ENCODE data around the gene PRR20G.

The PRR20G gene

GRCh38 chr3:127326341-127326740, 38.5 kb upstream of the PRR20G start:
- no peaks in the 10 kb centered on the region for H3K9me2 ChIP-seq (replicated peaks; ENCODE audit: control insufficient read depth, low read length)
- H3K36me3 ChIP-seq (ENCODE audit: control insufficient read depth, low read length): no peaks in the 10 kb centered on the region
- H3K27ac ChIP-seq (ENCODE audit: low read depth, low read length): no peak overlapping the region
- TF ChIP-seq EZH2phosphoT487 (IDR thresholded peaks at IDR 0.05; ENCODE audit: borderline replicate concordance, low read length): no peak
- TF ChIP-seq CTCF (IDR thresholded peaks at IDR 0.05; ENCODE audit: low read depth, low read length, poor library complexity, severe bottlenecking): no peak
- H3K4me1 ChIP-seq (ENCODE audit: control insufficient read depth, low read length): no peaks in the 10 kb centered on the region
- H3K79me2 ChIP-seq (ENCODE audit: control insufficient read depth, low read length): no peaks in the 10 kb centered on the region
- no peak overlapping the region for H3K4me2 ChIP-seq (ENCODE audit: low read length)
- H3K9me3 ChIP-seq (ENCODE audit: control insufficient read depth, insufficient read depth, low read length): peaks cover 4% of the 10 kb centered on the region; the same call in 1 of the 2 replicates
- no peak overlapping the region for H3K4me3 ChIP-seq (ENCODE audit: low read length)
- H3F3A ChIP-seq (ENCODE audit: control insufficient read depth, insufficient read depth): no peaks in the 10 kb centered on the region
- no peaks in the 10 kb centered on the region for H4K20me1 ChIP-seq (ENCODE audit: control insufficient read depth, insufficient read depth, low read depth, low read length)
- H3K27me3 ChIP-seq (ENCODE audit: control insufficient read depth, low read length): no peaks in the 10 kb centered on the region

- H3K4me1 ChIP-seq (ENCODE audit: control insufficient read depth, low read length): no peaks in the 10 kb centered on the region
- no peaks in the 10 kb centered on the region for H3K27me3 ChIP-seq (ENCODE audit: control insufficient read depth, low read length)
- H3K27ac ChIP-seq (ENCODE audit: low read depth, low read length): no peak overlapping the region
- H3K9me2 ChIP-seq (replicated peaks; ENCODE audit: control insufficient read depth, low read length): no peaks in the 10 kb centered on the region
- peaks cover 4% of the 10 kb centered on the region; the same call in 1 of the 2 replicates for H3K9me3 ChIP-seq (ENCODE audit: control insufficient read depth, insufficient read depth, low read length)
- H3F3A ChIP-seq (ENCODE audit: control insufficient read depth, insufficient read depth): no peaks in the 10 kb centered on the region
- H3K36me3 ChIP-seq (ENCODE audit: control insufficient read depth, low read length): no peaks in the 10 kb centered on the region
- TF ChIP-seq CTCF (IDR thresholded peaks at IDR 0.05; ENCODE audit: low read depth, low read length, poor library complexity, severe bottlenecking) (no peak), EZH2phosphoT487 (IDR thresholded peaks at IDR 0.05; ENCODE audit: borderline replicate concordance, low read length) (no peak)
- no peaks in the 10 kb centered on the region for H4K20me1 ChIP-seq (ENCODE audit: control insufficient read depth, insufficient read depth, low read depth, low read length)
- no peak overlapping the region for H3K4me3 ChIP-seq (ENCODE audit: low read length)
- H3K4me2 ChIP-seq (ENCODE audit: low read length): no peak overlapping the region
- no peaks in the 10 kb centered on the region for H3K79me2 ChIP-seq (ENCODE audit: control insufficient read depth, low read length)
Measured at GRCh38 chr3:127325629-127325961, 37.7 kb upstream of the PRR20G start.

GRCh38 chr3:127324913-127325628, 37.2 kb upstream of the PRR20G start:
- no peak overlapping the region for H3K4me3 ChIP-seq (ENCODE audit: low read length)
- no peak overlapping the region for H3K27ac ChIP-seq (ENCODE audit: low read depth, low read length)
- H4K20me1 ChIP-seq (ENCODE audit: control insufficient read depth, insufficient read depth, low read depth, low read length): no peaks in the 10 kb centered on the region
- no peaks in the 10 kb centered on the region for H3K36me3 ChIP-seq (ENCODE audit: control insufficient read depth, low read length)
- no peaks in the 10 kb centered on the region for H3K27me3 ChIP-seq (ENCODE audit: control insufficient read depth, low read length)
- no peaks in the 10 kb centered on the region for H3K4me1 ChIP-seq (ENCODE audit: control insufficient read depth, low read length)
- H3K9me3 ChIP-seq (ENCODE audit: control insufficient read depth, insufficient read depth, low read length): 0 out of 2 replicates have a peak, but pooled peaks cover 2% of the 10 kb centered on the region
- TF ChIP-seq EZH2phosphoT487 (IDR thresholded peaks at IDR 0.05; ENCODE audit: borderline replicate concordance, low read length) (no peak), CTCF (IDR thresholded peaks at IDR 0.05; ENCODE audit: low read depth, low read length, poor library complexity, severe bottlenecking) (no peak)
- H3F3A ChIP-seq (ENCODE audit: control insufficient read depth, insufficient read depth): no peaks in the 10 kb centered on the region
- H3K79me2 ChIP-seq (ENCODE audit: control insufficient read depth, low read length): no peaks in the 10 kb centered on the region
- H3K9me2 ChIP-seq (replicated peaks; ENCODE audit: control insufficient read depth, low read length): no peaks in the 10 kb centered on the region
- H3K4me2 ChIP-seq (ENCODE audit: low read length): no peak overlapping the region
